ENCODE data around the gene OSBPL3. TPM values are rescaled to one million over a fixed set of nuclear protein-coding genes. Genes with fewer than 3 reads are reported as not detected.

The OSBPL3 gene
- total RNA-seq, 4 donors from 2014 or later = 8.9 to 22.6 (median 13.7) TPM

GRCh38 chr7:24955313-24955712 lies 24.7 kb downstream of the OSBPL3 start:
- Histone ChIP-seq H3K4me1 (peaks cover 0 to 25% (median 5%) of the 10 kb centered on the region in 3 donors), H3K9me3 (no peaks in the 10 kb centered on the region), H3K4me3 (no peak overlapping the region), H3K27me3 (no peaks in the 10 kb centered on the region), H3K27ac (no peak overlapping the region), H3K36me3 (no peaks in the 10 kb centered on the region)
- TF ChIP-seq POLR2A (IDR thresholded peaks at IDR 0.05) = no peak
- TF ChIP-seq, protein P1, sequence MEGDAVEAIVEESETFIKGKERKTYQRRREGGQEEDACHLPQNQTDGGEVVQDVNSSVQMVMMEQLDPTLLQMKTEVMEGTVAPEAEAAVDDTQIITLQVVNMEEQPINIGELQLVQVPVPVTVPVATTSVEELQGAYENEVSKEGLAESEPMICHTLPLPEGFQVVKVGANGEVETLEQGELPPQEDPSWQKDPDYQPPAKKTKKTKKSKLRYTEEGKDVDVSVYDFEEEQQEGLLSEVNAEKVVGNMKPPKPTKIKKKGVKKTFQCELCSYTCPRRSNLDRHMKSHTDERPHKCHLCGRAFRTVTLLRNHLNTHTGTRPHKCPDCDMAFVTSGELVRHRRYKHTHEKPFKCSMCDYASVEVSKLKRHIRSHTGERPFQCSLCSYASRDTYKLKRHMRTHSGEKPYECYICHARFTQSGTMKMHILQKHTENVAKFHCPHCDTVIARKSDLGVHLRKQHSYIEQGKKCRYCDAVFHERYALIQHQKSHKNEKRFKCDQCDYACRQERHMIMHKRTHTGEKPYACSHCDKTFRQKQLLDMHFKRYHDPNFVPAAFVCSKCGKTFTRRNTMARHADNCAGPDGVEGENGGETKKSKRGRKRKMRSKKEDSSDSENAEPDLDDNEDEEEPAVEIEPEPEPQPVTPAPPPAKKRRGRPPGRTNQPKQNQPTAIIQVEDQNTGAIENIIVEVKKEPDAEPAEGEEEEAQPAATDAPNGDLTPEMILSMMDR (IDR thresholded peaks at IDR 0.05) = no peak
- intact Hi-C loops (cut with DNase I) = no loop called here
- 83 to 100% methylated on average over 1 of the region's 1 CpG for WGBS, 2 donors
- no peak for DNase-seq

- no peak overlapping the region for H3K27ac ChIP-seq
- DNase-seq = no peak
- no peak for TF ChIP-seq POLR2A (IDR thresholded peaks at IDR 0.05)
- TF ChIP-seq, protein P1 (IDR thresholded peaks at IDR 0.05) = no peak
- H3K36me3 ChIP-seq = no peaks in the 10 kb centered on the region
- WGBS, 2 donors = 92 to 94% methylated on average over 2 of the region's 2 CpGs
- H3K4me3 ChIP-seq = no peak overlapping the region
- no peaks in the 10 kb centered on the region for H3K9me3 ChIP-seq
- intact Hi-C loops (cut with DNase I) = no loop called here
- no peaks in the 10 kb centered on the region for H3K27me3 ChIP-seq
- H3K4me1 ChIP-seq = peaks cover 0 to 11% (median 5%) of the 10 kb centered on the region in 3 donors
Observed at GRCh38 chr7:24952464-24952863, 27.5 kb downstream of the OSBPL3 start.

GRCh38 chr7:24951441-24951980 lies 28.5 kb downstream of the OSBPL3 start:
- WGBS, 2 donors = 64 to 74% methylated on average over 3 of the region's 3 CpGs
- no peak for DNase-seq
- no peaks in the 10 kb centered on the region for H3K27me3 ChIP-seq
- intact Hi-C loops (cut with DNase I) = no loop called here
- TF ChIP-seq, protein P1 (IDR thresholded peaks at IDR 0.05) = no peak
- TF ChIP-seq POLR2A (IDR thresholded peaks at IDR 0.05) = no peak
- no peaks in the 10 kb centered on the region for H3K36me3 ChIP-seq
- no peaks in the 10 kb centered on the region for H3K9me3 ChIP-seq
- H3K4me1 ChIP-seq = peaks cover 0 to 11% (median 5%) of the 10 kb centered on the region in 3 donors
- no peak overlapping the region for H3K27ac ChIP-seq
- H3K4me3 ChIP-seq = no peak overlapping the region

- WGBS, 2 donors = 19 to 26% methylated on average over 1 of the region's 1 CpG
- no peak overlapping the region for H3K4me3 ChIP-seq
- no peaks in the 10 kb centered on the region for H3K4me1 ChIP-seq
- no peaks in the 10 kb centered on the region for H3K9me3 ChIP-seq
- intact Hi-C loops (cut with DNase I) = no loop called here
- TF ChIP-seq, protein P1 (IDR thresholded peaks at IDR 0.05) = no peak
- TF ChIP-seq POLR2A (IDR thresholded peaks at IDR 0.05) = no peak
- no peak for DNase-seq
- H3K36me3 ChIP-seq = no peaks in the 10 kb centered on the region
- H3K27me3 ChIP-seq = no peaks in the 10 kb centered on the region
- no peak overlapping the region for H3K27ac ChIP-seq
Observed at GRCh38 chr7:24949884-24950283, 30.1 kb downstream of the OSBPL3 start.

DNA sequence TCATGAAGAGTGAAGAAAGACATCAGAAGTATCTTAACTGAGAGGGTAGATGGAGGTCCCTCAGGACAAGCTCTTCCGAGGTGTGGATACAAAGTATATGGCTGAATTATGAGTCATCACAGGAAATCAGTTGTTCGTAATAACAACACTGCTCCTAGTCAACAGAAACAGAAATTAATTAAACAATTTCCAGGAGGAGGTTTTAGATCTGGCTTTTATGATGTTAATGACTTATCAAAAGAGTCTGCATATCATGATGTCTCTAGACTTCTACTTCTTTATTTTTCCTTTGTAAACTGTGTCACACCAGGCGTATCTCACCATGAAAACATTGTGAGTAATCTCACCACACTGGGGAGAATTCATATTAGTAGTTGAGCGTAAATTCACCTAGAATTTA lies 31.2 kb downstream of the OSBPL3 start:
- Histone ChIP-seq H3K27me3 (no peaks in the 10 kb centered on the region), H3K27ac (no peak overlapping the region), H3K4me1 (no peaks in the 10 kb centered on the region), H3K36me3 (no peaks in the 10 kb centered on the region), H3K4me3 (no peak overlapping the region), H3K9me3 (no peaks in the 10 kb centered on the region)
- 61 to 67% methylated on average over 4 of the region's 4 CpGs for WGBS, 2 donors
- TF ChIP-seq, protein P1 (IDR thresholded peaks at IDR 0.05) = no peak
- TF ChIP-seq POLR2A (IDR thresholded peaks at IDR 0.05) = no peak
- no peak for DNase-seq
- intact Hi-C loops (cut with DNase I) = no loop called here

Data from esophagus squamous epithelium (tissue), 5 donors.